GM18858 (cell line): Measurements from ENCODE around the gene PADI1.

Experiments used
- ATAC-seq: cut with Tn5 transposase; IDR thresholded peaks from one replicate; pipeline ENCODE4 v1.9.1; 2021; ENCODE audit not compliant: unreplicated experiment

PADI1 gene

GRCh38 chr1:17295292-17295691 lies 90.4 kb downstream of the PADI1 start:
- no peak for ATAC-seq
